NOMO-1 treated with dmso at 0.1 percent for 144 hours (cell line): ENCODE data around the gene ADGB.
"Not testable (repeated sequence)": the region's sequence is repeated elsewhere in the genome, so short reads cannot be mapped to it uniquely, and the experiment has no call there.

Experiments used
- DNase-seq: peaks from one replicate; lab custom pipeline; 2025; ENCODE audit not compliant: unreplicated experiment; lab: John Stamatoyannopoulos, UW

The ADGB gene

GRCh38 chr6:146815511-146816462 is 217.0 kb downstream of the ADGB start:
- DNase-seq, result not testable (repeated sequence)

DNA sequence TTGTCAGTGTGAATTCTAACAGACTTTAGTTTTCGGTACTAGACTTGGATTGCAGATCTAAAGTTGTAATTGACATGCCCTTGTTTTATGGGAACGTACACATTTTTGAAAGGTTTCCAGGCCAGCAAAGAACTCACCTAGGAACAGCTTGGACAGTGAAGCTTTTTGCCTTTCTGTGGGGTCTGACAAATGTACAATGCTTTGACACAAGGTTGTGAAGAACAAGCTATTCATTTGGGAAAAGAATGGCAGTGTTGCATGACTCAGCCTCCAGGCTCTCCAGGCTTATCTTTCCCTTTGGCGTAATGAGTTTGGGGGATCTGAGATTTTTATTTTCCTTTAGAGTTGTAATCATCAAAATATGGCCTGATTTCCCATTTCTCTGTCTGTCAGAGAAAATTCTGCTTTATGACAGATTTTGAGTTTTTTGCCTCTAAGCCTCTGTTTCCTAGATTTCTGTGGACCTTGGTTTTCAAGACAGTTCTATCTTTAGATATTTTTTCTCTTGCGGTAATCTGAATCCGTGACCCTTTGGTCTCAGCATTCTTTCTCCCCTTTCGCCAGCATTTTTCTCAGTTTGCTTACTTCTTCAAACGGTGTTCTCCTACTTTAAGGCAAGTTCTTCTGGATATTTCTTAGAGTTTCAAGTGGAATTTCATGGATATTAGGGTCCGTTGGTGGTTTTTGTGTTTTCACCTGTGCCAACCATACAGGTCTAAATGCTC is 221.0 kb downstream of the ADGB start:
- no peak for DNase-seq

DNA sequence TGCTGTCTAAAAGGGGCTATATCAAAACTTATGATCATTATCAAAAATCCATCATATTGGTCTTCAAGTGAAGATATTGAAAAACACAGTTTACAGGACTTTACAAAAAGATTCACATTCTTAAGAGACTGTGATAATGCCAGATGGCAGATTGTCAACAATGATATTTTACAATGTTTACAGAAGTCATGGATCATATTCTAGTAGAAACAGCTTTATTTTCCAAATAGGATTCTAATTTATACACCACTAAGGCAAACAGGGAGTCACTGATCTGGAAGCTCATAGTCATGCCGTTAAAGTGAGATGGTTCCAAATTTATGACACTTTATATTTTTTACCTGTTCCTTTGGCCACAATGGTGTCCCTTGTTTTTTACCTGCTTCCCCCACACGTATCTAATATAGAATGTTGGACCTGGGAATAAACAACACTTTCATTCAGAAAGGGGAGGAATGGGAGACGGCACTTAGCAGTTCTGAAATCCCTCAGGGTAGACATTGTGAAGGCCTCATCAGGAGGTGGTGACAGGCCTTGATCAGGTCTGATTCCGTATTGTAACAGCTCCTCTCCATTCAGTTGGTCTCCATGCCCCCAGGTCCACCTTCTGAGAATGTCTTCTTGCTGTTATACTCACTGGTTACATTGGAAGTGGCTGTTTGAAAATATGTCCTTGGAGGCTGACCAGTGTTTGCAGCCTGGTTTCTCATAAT is 228.6 kb downstream of the ADGB start:
- no peak for DNase-seq

DNA sequence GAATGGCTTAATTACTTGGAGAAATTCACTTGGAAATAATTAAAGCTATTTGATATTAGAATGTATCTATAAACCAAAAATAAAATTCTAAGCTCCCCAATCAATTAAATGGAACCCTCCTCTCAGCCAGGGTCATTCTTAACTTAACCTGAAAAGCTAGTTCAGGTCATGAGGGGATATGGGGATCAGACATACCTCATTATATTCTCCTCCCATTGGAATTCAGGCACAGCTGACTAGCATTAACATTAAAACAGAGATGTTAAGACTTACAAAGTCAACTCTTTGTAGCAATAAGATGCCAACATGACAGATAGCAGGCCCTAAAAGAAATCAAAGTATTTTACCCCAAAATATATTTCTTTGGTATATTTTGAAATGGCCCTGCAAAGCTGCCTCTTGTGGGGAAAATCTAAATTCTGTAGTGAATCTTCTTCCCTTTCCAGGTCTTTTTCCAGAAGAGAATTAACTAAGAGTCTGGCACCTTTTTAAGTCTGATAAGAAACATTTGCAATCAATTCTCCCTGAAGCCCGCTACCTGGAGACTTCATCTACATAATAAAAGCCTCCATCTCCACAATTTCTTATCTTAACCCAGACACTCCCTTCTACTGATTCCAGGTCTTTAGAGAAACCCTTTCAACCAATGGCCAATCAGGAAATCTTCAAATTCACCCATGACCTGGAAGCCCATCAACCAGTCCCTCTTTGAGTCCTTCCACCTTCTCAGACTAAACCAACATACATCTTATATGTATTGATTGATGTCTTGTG is 231.2 kb downstream of the ADGB start:
- no peak for DNase-seq

DNA sequence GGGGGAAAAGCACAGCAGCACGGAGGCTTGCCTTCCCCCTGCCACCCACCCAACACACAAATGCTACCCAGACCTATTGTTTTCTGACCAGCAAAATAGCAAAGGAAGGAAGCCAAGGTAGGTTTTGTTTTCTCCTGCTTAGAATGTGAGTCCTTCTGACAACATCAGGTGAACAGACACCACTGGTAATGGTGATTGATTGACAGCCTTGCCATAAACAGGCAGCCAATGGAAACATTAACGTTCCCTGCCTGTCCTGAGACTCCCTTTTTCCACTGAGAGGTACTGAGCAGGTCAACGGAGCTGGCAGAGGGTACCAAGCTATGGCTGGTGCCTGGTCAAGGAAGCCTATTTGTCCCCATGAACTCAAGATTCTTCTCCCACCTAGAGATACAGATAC is 234.4 kb downstream of the ADGB start:
- no peak for DNase-seq

GRCh38 chr6:146840216-146840615 is 241.4 kb downstream of the ADGB start:
- DNase-seq, result no peak

GRCh38 chr6:146840641-146841040 is 241.9 kb downstream of the ADGB start:
- no peak for DNase-seq

DNA sequence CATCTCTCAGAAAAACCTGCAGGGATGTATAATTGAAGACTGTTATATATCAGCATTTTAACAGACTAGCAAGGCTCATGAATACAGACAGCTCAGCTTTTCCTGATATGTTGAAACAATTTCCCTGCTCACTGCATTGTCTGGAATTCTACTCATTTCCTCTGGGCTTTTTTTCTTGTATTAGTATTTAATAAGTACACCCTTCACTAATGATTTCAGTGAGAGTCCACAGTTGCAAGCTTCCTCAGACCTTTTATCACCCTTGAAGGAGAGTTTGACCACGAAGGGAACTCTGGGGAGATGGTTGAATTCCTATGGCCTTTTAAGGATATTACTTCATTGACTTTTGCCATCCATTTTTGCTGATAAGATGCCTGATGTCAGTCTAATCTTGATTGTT is 248.7 kb downstream of the ADGB start:
- no peak for DNase-seq

- no peak for DNase-seq
Observed at GRCh38 chr6:146850238-146850896, 251.6 kb downstream of the ADGB start.

DNA sequence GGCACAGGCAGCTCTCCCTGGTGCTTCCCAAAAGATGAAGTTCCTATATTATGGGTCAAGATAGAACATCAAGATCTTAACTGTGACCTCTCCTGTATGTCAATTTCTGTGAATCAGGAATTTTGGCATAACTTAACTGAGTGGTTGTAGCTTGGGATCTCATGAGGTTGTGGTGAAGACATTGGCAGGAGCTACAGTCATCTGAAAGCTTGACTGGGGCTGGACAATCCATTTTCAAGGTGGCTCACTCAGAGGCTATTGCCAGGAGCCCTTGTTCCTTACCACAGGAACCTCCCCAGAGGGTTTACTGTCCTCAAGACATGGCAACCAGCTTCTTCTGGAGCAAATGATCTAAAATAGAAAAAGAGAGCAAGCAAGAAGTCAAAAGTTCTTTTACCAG is 252.2 kb downstream of the ADGB start:
- DNase-seq, result no peak

- no peak for DNase-seq
Observed at GRCh38 chr6:146851837-146852236, 253.1 kb downstream of the ADGB start.

DNA sequence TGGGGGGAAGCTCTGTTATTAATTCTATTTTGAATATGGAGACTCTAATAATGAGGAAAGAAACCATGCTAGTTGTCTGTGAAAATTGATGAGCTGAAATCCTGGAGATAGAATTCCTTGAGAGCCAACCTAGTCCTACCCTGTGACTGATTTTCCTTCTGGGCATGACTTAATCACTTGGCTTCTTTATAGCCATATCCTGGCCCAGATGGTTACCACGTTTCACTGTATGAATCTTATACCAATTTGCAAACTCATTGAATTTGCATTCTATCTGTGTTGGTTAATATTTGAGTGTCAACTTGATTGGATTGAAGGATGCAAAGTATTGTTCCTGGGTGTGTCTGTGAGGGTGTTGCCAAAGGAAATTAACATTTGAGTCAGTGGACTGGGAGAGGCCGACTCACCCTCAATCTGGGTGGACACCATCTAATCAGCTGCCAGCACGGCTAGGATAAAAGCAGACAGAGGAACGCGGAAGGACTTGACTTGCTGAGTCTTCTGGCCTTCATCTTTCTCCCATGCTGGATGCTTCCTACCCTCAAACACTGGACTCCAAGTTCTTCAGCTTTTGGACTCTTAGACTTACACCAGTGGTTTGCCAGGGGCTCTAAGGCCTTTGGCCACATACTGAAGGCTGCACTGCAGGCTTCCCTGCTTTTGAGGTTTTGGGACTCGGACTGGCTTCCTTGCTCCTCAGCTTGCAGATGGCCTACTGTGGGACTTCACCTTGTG is 255.9 kb downstream of the ADGB start:
- not testable (repeated sequence) for DNase-seq

GRCh38 chr6:146855889-146856288 is 257.1 kb downstream of the ADGB start:
- no peak for DNase-seq

- no peak for DNase-seq
Observed at GRCh38 chr6:146856296-146856695, 257.5 kb downstream of the ADGB start.

GRCh38 chr6:146857180-146857979 is 258.6 kb downstream of the ADGB start:
- DNase-seq, result peak; percentile 51

DNA sequence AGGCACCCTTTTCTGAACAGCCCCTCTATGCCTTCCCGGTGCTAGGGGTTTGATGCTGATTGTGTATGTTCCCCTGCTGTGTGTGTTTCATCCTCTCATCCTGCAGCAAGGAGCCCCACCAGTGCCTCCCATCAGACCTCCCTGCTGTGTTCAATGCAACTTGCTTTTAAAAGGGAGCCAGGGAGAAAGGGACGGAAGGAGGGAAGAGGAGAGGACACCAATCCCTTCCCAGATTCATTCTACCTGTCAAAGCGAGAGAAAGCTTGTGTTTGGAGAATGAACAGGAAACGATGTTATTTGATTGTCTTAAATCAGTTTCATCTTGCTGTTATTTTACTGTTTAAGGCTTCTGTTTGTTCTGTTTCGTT is 259.2 kb downstream of the ADGB start:
- DNase-seq, result no peak

- no peak for DNase-seq
Observed at GRCh38 chr6:146859206-146859605, 260.4 kb downstream of the ADGB start.

- no peak for DNase-seq
Observed at GRCh38 chr6:146859795-146860495, 261.2 kb downstream of the ADGB start.
